Epithelial cell of proximal tubule (primary cell): ENCODE measurements around the gene TTLL12. TPM values are rescaled to one million over a fixed set of nuclear protein-coding genes. Genes with fewer than 3 reads are reported as not detected.

ENCODE experiments used
- DNase-seq: peaks from one replicate; pipeline ENCODE4 v3.0.0-alpha.2; 2011; ENCODE audit warnings: low read depth
- H3K4me3 ChIP-seq: 2 replicates; pipeline ENCODE4 v1.5.1; 2011; ENCODE audit warnings: low read depth, mild to moderate bottlenecking, low read length
- total RNA-seq: library from RNA; depleted of rRNA; stranded (reverse); fragments of >200 nt; gene quantifications from 2 replicates; pipeline ENCODE4 v1.2.3, GENCODE V29; 2015
- TF ChIP-seq, protein P1 (sequence below): conservative IDR thresholded peaks from 2 replicates; pipeline ENCODE4 v1.5.1; 2012; ENCODE audit warnings: low read depth, mild to moderate bottlenecking, low read length

TTLL12 gene
- total RNA-seq, 1 donor from 2014 or later = 91.8 TPM

DNA sequence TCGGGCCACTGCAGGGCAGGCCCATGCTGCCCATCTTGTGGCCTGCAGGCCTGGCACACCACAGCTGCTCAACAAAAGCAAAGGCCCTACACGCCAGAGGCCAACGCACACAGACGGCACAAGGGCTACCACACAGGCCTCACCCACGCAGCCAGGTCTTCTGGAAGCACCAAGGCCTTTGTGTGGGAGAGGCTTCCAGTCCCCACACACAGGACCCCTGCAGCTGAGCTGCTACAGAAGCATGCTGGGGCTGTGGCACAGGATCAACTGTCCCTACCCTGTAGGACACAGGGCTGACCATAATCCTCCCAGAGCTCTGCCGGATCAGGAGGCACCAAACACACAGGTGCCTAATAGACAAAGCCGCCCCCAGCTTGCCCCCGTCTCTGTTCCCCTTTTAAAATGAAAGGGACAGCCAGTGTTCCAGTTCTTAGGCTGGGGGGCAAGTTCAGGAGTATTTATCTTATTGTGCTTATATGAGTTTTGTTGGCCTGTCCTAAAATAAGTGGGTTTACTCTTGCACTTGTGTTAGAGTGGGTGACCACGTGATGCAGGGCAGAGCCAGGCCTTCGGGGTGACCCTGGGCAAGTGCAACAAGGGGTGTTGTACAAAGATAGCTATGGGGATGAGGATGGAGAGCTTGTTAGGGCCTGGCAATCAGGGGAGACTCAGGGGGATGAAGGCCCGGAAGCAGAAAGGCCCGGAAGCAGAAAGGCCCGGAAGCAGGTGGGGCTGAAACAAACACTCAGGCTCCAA is 5.4 kb downstream of the TTLL12 start:
- TF ChIP-seq, protein P1, sequence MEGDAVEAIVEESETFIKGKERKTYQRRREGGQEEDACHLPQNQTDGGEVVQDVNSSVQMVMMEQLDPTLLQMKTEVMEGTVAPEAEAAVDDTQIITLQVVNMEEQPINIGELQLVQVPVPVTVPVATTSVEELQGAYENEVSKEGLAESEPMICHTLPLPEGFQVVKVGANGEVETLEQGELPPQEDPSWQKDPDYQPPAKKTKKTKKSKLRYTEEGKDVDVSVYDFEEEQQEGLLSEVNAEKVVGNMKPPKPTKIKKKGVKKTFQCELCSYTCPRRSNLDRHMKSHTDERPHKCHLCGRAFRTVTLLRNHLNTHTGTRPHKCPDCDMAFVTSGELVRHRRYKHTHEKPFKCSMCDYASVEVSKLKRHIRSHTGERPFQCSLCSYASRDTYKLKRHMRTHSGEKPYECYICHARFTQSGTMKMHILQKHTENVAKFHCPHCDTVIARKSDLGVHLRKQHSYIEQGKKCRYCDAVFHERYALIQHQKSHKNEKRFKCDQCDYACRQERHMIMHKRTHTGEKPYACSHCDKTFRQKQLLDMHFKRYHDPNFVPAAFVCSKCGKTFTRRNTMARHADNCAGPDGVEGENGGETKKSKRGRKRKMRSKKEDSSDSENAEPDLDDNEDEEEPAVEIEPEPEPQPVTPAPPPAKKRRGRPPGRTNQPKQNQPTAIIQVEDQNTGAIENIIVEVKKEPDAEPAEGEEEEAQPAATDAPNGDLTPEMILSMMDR = no peak
- no peak for DNase-seq
- H3K4me3 ChIP-seq = no peak overlapping the region

DNA sequence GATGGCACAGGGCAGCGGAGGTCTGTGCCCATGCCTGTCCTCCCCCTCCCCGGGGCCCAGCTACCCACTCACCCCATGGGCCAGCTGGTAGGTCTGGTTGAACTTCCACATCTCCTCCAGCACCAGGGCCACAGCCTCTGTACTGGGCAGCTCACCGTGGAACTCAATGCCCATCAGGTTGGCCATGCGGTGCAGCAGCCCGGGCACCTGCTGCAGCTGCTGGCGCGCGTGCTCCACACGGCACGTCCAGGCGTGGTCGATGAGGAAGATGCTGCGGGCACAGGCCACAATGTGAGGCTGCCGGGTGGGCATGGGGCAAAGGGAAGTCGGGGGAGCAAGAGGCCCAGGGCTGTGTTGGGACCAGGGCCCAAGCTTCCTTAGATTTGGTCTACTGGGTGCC is 6.3 kb downstream of the TTLL12 start:
- no peak for DNase-seq
- TF ChIP-seq, protein P1 = no peak
- no peak overlapping the region for H3K4me3 ChIP-seq

DNA sequence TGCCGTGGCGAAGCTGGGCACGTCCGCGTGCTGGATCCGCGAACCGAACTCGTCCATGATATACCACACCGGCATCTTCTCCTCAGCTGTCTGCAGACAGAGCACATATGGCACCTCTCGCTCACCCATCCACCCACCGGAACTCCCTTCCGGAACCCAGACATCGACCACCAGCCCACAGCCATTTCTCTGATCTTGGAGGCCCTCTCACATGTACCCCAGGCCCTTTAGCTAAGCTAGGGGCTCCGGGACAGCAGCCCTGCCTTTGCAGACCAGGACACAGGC is 7.1 kb downstream of the TTLL12 start:
- DNase-seq = no peak
- TF ChIP-seq, protein P1 = no peak
- no peak overlapping the region for H3K4me3 ChIP-seq

DNA sequence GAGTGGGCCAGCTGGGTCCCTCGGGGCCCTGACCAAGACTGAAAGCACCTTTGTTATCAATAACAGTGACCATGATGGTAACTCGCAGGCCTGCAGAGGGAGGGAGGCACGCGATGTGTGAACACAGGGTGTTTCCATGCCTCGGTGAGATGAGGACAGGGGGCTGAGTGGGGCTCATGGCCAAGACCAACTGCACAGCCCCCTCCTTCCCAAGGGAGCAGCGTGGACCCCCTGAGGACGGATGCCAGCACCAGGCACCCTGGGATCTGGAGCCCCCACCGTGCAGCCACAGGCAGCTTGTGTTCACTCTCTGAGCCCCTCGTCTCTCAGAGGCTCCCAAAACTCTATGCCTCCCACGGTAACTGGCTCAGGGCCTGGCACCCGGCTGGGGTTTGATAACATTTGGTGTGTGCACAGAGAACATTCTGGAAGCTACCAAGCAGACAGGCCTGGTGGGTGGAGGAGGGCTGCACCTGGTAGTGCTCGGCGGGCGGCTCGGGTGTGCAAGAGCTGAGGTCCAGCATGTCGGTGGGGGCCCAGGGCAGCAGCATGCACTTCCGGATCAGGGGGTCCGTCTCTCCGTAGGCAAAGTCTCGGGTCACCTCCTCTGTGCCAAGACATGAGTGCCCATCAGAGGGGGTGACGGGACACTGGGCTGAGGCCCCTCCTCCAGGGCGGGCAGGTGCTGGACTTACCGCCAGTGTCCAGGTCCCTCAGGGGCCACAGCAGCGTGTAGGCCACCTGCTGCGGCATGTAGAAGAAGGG is 7.6 kb downstream of the TTLL12 start:
- H3K4me3 ChIP-seq = no peak overlapping the region
- no peak for DNase-seq
- TF ChIP-seq, protein P1 = no peak

DNA sequence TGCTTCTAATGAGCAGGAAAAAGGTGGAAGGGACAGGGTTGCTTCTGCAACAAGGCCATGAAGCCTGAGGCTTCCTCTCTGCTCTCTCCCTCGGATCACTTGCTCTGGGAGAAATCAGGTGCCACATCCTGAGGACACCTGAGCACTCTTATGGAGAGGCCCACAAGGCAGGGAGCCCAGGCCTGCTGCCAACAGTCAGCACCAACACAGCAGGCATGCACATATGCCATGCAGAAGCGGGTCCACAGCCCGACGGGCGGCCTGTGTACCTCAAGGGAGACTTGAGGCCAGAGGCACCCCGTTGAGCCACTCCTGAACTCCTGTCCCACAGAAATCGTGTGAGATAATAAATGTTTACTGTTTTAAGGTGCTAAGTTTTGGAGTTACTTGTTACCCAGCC is 9.5 kb downstream of the TTLL12 start:
- TF ChIP-seq, protein P1 = no peak
- no peak for DNase-seq

DNA sequence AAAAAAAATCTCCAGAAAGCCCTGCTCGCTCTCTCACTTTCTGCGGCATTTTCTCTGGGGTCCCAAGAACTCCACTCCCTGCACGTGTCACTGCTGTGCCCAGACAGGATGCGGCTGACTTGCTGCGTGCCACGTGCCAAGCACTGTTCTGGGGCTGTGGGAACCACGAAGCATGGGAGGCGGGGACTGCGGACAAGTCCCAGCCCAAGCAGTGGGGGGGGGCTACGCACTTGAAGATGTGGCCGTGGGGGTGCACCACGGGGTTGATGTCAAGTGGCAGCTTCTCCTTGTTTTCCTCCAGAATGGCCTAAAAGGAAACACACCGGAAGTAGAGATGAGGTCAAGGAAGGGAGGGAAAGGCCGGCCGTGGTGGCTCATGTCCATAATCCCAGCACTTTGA is 10.8 kb downstream of the TTLL12 start:
- no peak overlapping the region for H3K4me3 ChIP-seq
- no peak for DNase-seq
- TF ChIP-seq, protein P1 = no peak

More for the DNA sequence above, 9.5 kb downstream of the TTLL12 start:
- H3K4me3 ChIP-seq = no peak overlapping the region
